HepG2 (cell line): ENCODE data around the gene NEU1. TPM values are rescaled to one million over a fixed set of nuclear protein-coding genes. Genes with fewer than 3 reads are reported as not detected.

Experiments used
- ATRX ChIP-seq: sonication (generic); formaldehyde crosslinking; IDR thresholded peaks from 2 replicates; pipeline ENCODE4 v1.4.0; 2020; ENCODE audit warnings: missing genetic modification reagents, borderline replicate concordance
- CREM ChIP-seq, 2 experiments: sonication (generic) in 1 of 2; formaldehyde crosslinking in 1 of 2; IDR thresholded peaks; 2 replicates each; pipeline versions ENCODE4 v1.4.0 to v1.6.1; 2016 to 2020; ENCODE audit warnings: antibody characterized with exemption in 1 of 2, mild to moderate bottlenecking in 1 of 2, missing genetic modification reagents in 1 of 2
- ESRRA ChIP-seq: sonication (generic); formaldehyde crosslinking; IDR thresholded peaks from 2 replicates; pipeline ENCODE4 v1.5.1; 2020; ENCODE audit warnings: mild to moderate bottlenecking, low read depth, missing genetic modification reagents
- GABPA ChIP-seq, 2 experiments: IDR thresholded peaks; 2 replicates each; pipeline ENCODE4 v1.6.1; 2011 to 2016; ENCODE audit warnings: low read depth in 2 of 2, low read length in 1 of 2, missing biosample characterization in 1 of 2, missing genetic modification characterization in 1 of 2
- ISL2 ChIP-seq: sonication (generic); formaldehyde crosslinking; IDR thresholded peaks from 2 replicates; pipeline ENCODE4 v1.5.0; 2020; ENCODE audit warnings: missing genetic modification reagents
- JUND ChIP-seq: sonication (generic); formaldehyde crosslinking; IDR thresholded peaks from 2 replicates; pipeline ENCODE4 v1.8.0; 2022; ENCODE audit warnings: mild to moderate bottlenecking, missing genetic modification reagents
- MATR3 ChIP-seq: sonication (generic); formaldehyde crosslinking; IDR thresholded peaks from 2 replicates; pipeline ENCODE4 v1.4.0; 2020; ENCODE audit warnings: missing genetic modification reagents
- MTA1 ChIP-seq: sonication (generic); formaldehyde crosslinking; IDR thresholded peaks from 2 replicates; pipeline ENCODE4 v1.4.0; 2020; ENCODE audit warnings: missing genetic modification reagents, mild to moderate bottlenecking, borderline replicate concordance
- MTF2 ChIP-seq: sonication (generic); formaldehyde crosslinking; IDR thresholded peaks from 2 replicates; pipeline ENCODE4 v1.5.0; 2020; ENCODE audit warnings: missing genetic modification reagents, borderline replicate concordance
- NFKB2 ChIP-seq: sonication (generic); formaldehyde crosslinking; IDR thresholded peaks from 2 replicates; pipeline ENCODE4 v1.4.0; 2020; ENCODE audit warnings: missing genetic modification reagents, borderline replicate concordance
- PCBP2 ChIP-seq: fragments of 200-400 bp; formaldehyde crosslinking; optimal IDR thresholded peaks from 2 replicates; pipeline ENCODE3; 2018; ENCODE audit warnings: low read length, low read depth; ENCODE audit not compliant: poor library complexity, severe bottlenecking
- RFXAP ChIP-seq: sonication (generic); formaldehyde crosslinking; IDR thresholded peaks from 2 replicates; pipeline ENCODE4 v1.4.0; 2020; ENCODE audit warnings: missing genetic modification reagents, borderline replicate concordance
- SALL1 ChIP-seq: sonication (generic); formaldehyde crosslinking; IDR thresholded peaks from 2 replicates; pipeline ENCODE4 v1.8.0; 2022; ENCODE audit warnings: mild to moderate bottlenecking, missing genetic modification reagents
- SIX1 ChIP-seq: sonication (generic); formaldehyde crosslinking; IDR thresholded peaks from 2 replicates; pipeline ENCODE4 v1.4.0; 2020; ENCODE audit warnings: missing genetic modification reagents, borderline replicate concordance
- SIX4 ChIP-seq: sonication (generic); formaldehyde crosslinking; IDR thresholded peaks from 2 replicates; pipeline ENCODE4 v1.4.0; 2020; ENCODE audit warnings: missing genetic modification reagents
- SMARCC2 ChIP-seq: fragments of 450-650 bp; IDR thresholded peaks from 2 replicates; pipeline ENCODE4 v1.6.1; 2017; ENCODE audit warnings: antibody characterized with exemption, mild to moderate bottlenecking
- ZNF17 ChIP-seq: sonication (generic); formaldehyde crosslinking; IDR thresholded peaks from 2 replicates; pipeline ENCODE4 v1.5.0; 2020; ENCODE audit warnings: mild to moderate bottlenecking, missing genetic modification reagents
- ZNF382 ChIP-seq: sonication (generic); formaldehyde crosslinking; IDR thresholded peaks from 2 replicates; pipeline ENCODE4 v1.5.0; 2020; ENCODE audit warnings: missing genetic modification reagents, mild to moderate bottlenecking, borderline replicate concordance
- ZNF430 ChIP-seq: sonication (generic); formaldehyde crosslinking; IDR thresholded peaks from 2 replicates; pipeline ENCODE4 v1.9.0; 2021; ENCODE audit warnings: mild to moderate bottlenecking, missing genetic modification reagents
- ZNF496 ChIP-seq: sonication (generic); formaldehyde crosslinking; IDR thresholded peaks from 2 replicates; pipeline ENCODE4 v1.8.1; 2023; ENCODE audit warnings: mild to moderate bottlenecking, moderate library complexity, missing genetic modification reagents; ENCODE audit not compliant: insufficient replicate concordance
- ZNF543 ChIP-seq: sonication (generic); formaldehyde crosslinking; IDR thresholded peaks from 2 replicates; pipeline ENCODE4 v1.4.0; 2020; ENCODE audit warnings: mild to moderate bottlenecking, missing genetic modification reagents
- ZNF652 ChIP-seq: IDR thresholded peaks from 2 replicates; pipeline ENCODE4 v1.6.1; 2016; ENCODE audit warnings: low read depth, borderline replicate concordance
- ZSCAN20 ChIP-seq: sonication (generic); formaldehyde crosslinking; IDR thresholded peaks from 2 replicates; pipeline ENCODE4 v1.4.0; 2020; ENCODE audit warnings: missing genetic modification reagents, mild to moderate bottlenecking, borderline replicate concordance
- ZSCAN21 ChIP-seq: sonication (generic); formaldehyde crosslinking; IDR thresholded peaks from 2 replicates; pipeline ENCODE4 v1.8.0; 2022; ENCODE audit warnings: mild to moderate bottlenecking, missing genetic modification reagents, moderate library complexity, borderline replicate concordance
- polyA plus RNA-seq, 8 experiments: library from polyadenylated mRNA; depleted of rRNA in 3 of 8; stranded (reverse) in 7 of 8; unstranded in 1 of 8; fragments of >200 nt; fragmentation: Illumina TruSeq in 4 of 8; extraction: Trizol in 4 of 8; gene quantifications; 2 replicates each; pipeline versions ENCODE4 v1.2.1 to v1.2.3, GENCODE V29; 2011 to 2016; ENCODE audit warnings: low read depth in 4 of 8, missing spikeins in 1 of 8, mixed read lengths in 1 of 8; ENCODE audit not compliant: insufficient read depth in 1 of 8
- total RNA-seq, 5 experiments: library from RNA; depleted of rRNA; stranded (reverse); fragments of >200 nt; fragmentation: Illumina TruSeq; extraction: Trizol; gene quantifications; 2 replicates each; pipeline ENCODE4 v1.2.3, GENCODE V29; 2016; ENCODE audit warnings: low read depth in 1 of 5
- TF ChIP-seq, protein P1 (sequence below): sonication (generic); formaldehyde crosslinking; IDR thresholded peaks from 2 replicates; pipeline ENCODE4 v1.8.0; 2022; ENCODE audit warnings: missing genetic modification reagents, mild to moderate bottlenecking, inconsistent platforms, borderline replicate concordance
- TF ChIP-seq, protein P2 (sequence below): sonication (generic); formaldehyde crosslinking; IDR thresholded peaks from 2 replicates; pipeline ENCODE4 v1.8.0; 2022; ENCODE audit warnings: missing genetic modification reagents, mild to moderate bottlenecking, borderline replicate concordance

The NEU1 gene
- total and polyA plus RNA-seq, 2 of the 13 experiments (the other 11 are each of a cell fraction or from before 2014, with no cell fraction given) = 215 to 297 TPM

DNA sequence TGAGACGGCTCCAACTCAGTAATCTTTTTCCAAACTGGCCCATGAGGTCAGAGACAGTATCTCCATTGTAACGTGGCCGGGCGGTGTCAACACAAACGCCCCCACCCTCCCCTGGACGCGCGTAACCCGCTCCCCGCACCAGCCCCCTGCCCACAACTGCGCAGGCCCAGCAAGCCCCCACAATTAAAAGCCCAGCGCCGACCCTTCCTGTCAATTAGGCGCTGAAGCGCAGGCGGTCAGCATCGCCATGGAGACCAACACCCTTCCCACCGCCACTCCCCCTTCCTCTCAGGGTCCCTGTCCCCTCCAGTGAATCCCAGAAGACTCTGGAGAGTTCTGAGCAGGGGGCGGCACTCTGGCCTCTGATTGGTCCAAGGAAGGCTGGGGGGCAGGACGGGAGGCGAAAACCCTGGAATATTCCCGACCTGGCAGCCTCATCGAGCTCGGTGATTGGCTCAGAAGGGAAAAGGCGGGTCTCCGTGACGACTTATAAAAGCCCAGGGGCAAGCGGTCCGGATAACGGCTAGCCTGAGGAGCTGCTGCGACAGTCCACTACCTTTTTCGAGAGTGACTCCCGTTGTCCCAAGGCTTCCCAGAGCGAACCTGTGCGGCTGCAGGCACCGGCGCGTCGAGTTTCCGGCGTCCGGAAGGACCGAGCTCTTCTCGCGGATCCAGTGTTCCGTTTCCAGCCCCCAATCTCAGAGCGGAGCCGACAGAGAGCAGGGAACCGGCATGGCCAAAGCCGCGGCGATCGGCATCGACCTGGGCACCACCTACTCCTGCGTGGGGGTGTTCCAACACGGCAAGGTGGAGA is 47.4 kb downstream of the NEU1 start, which contains the start of the genes HSPA1A and HSPA1L (continued):
- no peak; the same call in 1 of the 2 replicates for TF ChIP-seq RFXAP
- no peak for TF ChIP-seq JUND
- peak; percentile 45; the same call in 1 of the 2 replicates for TF ChIP-seq ZSCAN21 (CRISPR knock-in tag)
- no peak for TF ChIP-seq MATR3
- no peak for TF ChIP-seq ZSCAN20 (CRISPR knock-in tag)
- TF ChIP-seq, protein P1, sequence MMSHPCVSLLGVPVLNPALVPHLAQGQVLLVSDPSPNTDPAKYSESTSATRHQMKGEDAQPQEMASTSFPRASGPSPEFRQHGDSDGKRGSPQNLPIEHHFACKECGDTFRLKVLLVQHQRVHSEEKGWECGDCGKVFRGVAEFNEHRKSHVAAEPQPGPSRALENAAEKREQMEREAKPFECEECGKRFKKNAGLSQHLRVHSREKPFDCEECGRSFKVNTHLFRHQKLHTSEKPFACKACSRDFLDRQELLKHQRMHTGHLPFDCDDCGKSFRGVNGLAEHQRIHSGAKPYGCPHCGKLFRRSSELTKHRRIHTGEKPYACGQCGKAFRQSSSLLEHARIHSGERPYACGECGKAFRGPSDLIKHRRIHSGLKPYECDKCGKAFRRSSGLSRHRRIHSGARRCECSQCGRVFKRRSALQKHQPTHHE (CRISPR knock-in tag) = no peak
- TF ChIP-seq SIX1 = no peak
- TF ChIP-seq, protein P2, sequence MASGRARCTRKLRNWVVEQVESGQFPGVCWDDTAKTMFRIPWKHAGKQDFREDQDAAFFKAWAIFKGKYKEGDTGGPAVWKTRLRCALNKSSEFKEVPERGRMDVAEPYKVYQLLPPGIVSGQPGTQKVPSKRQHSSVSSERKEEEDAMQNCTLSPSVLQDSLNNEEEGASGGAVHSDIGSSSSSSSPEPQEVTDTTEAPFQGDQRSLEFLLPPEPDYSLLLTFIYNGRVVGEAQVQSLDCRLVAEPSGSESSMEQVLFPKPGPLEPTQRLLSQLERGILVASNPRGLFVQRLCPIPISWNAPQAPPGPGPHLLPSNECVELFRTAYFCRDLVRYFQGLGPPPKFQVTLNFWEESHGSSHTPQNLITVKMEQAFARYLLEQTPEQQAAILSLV (CRISPR knock-in tag) = peak; percentile 61; the same call in 1 of the 2 replicates
- TF ChIP-seq SIX4 = no peak
- TF ChIP-seq ZNF543 = no peak
- TF ChIP-seq ATRX = no peak
- TF ChIP-seq CREM (IDR thresholded peaks at IDR 0.05) = no peak
- TF ChIP-seq CREM (CRISPR knock-in tag; IDR thresholded peaks at IDR 0.05) = no peak
- no peak for TF ChIP-seq SMARCC2
- TF ChIP-seq GABPA (IDR thresholded peaks at IDR 0.05; ENCODE audit: low read depth, low read length) = peak; percentile 14; the same call in 1 of the 2 replicates
- TF ChIP-seq GABPA (CRISPR knock-in tag; IDR thresholded peaks at IDR 0.05; ENCODE audit: low read depth) = no peak
- TF ChIP-seq ESRRA (CRISPR knock-in tag) = no peak
- TF ChIP-seq ZNF496 (CRISPR knock-in tag) = no peak
- no peak for TF ChIP-seq PCBP2
- TF ChIP-seq ZNF382 (CRISPR knock-in tag) = no peak
- TF ChIP-seq ZNF652 (CRISPR knock-in tag) = peak; percentile 24; the same call in 1 of the 2 replicates
- TF ChIP-seq SALL1 = peak; percentile 66
- peak; percentile 43; the same call in 1 of the 2 replicates for TF ChIP-seq ZNF430 (CRISPR knock-in tag)
- peak; percentile 28; the same call in 1 of the 2 replicates for TF ChIP-seq NFKB2 (CRISPR knock-in tag)
- TF ChIP-seq ISL2 = peak; percentile 19; the same call in 1 of the 2 replicates
- TF ChIP-seq ZNF17 = no peak
- TF ChIP-seq MTA1 = no peak
- TF ChIP-seq MTF2 (CRISPR knock-in tag) = no peak
